Measurements from ENCODE around the gene NACC2. TPM values are rescaled to one million over a fixed set of nuclear protein-coding genes. Genes with fewer than 3 reads are reported as not detected.
A peak's percentile ranks its signal among the peaks of the same experiment; 100 is the strongest.

Gene NACC2
- total and polyA plus RNA-seq, 2 experiments from 2014 or later, result 4.4 to 12.0 TPM

GRCh38 chr9:136061405-136061804 is 33.7 kb downstream of the NACC2 start:
- Histone ChIP-seq H3K4me1 (ENCODE audit: low read depth) (no peaks in the 10 kb centered on the region), H3K27me3 (no peaks in the 10 kb centered on the region), H3K4me3 (no peak overlapping the region), H3K27ac (no peak overlapping the region), H3K36me3 (no peaks in the 10 kb centered on the region), H3K9me3 (ENCODE audit: low read depth) (no peaks in the 10 kb centered on the region)
- DNase-seq (ENCODE audit: low read depth in 1 of 2, low spot score in 1 of 2), result no peak
- no peak for TF ChIP-seq CTCF (IDR thresholded peaks at IDR 0.05; ENCODE audit: low read depth, low read length)

- Histone ChIP-seq H3K4me3 (no peak overlapping the region), H3K27me3 (no peaks in the 10 kb centered on the region), H3K9me3 (ENCODE audit: low read depth) (no peaks in the 10 kb centered on the region), H3K4me1 (ENCODE audit: low read depth) (no peaks in the 10 kb centered on the region), H3K27ac (no peak overlapping the region), H3K36me3 (no peaks in the 10 kb centered on the region)
- TF ChIP-seq CTCF (IDR thresholded peaks at IDR 0.05; ENCODE audit: low read depth, low read length), result no peak
- DNase-seq (ENCODE audit: low read depth in 1 of 2, low spot score in 1 of 2), result no peak
These were observed 34.3 kb downstream of the NACC2 start for GRCh38 chr9:136060671-136061371.

GRCh38 chr9:136059851-136060670 is 35.0 kb downstream of the NACC2 start:
- peak in 1 of 2 donors; percentile 92 for DNase-seq (ENCODE audit: low read depth in 1 of 2, low spot score in 1 of 2)
- no peak for TF ChIP-seq CTCF (IDR thresholded peaks at IDR 0.05; ENCODE audit: low read depth, low read length)
- H3K4me1 ChIP-seq (ENCODE audit: low read depth), result no peaks in the 10 kb centered on the region

GRCh38 chr9:136059321-136059791 is 35.7 kb downstream of the NACC2 start:
- TF ChIP-seq CTCF (IDR thresholded peaks at IDR 0.05; ENCODE audit: low read depth, low read length), result no peak
- DNase-seq (ENCODE audit: low read depth in 1 of 2, low spot score in 1 of 2), result no peak

More at GRCh38 chr9:136059851-136060670, 35.0 kb downstream of the NACC2 start:
- Histone ChIP-seq H3K27ac (no peak overlapping the region), H3K9me3 (ENCODE audit: low read depth) (no peaks in the 10 kb centered on the region), H3K27me3 (no peaks in the 10 kb centered on the region), H3K36me3 (no peaks in the 10 kb centered on the region), H3K4me3 (no peak overlapping the region)

GRCh38 chr9:136058801-136059302 is 36.2 kb downstream of the NACC2 start:
- no peak for DNase-seq (ENCODE audit: low read depth in 1 of 2, low spot score in 1 of 2)
- Histone ChIP-seq H3K36me3 (no peaks in the 10 kb centered on the region), H3K27me3 (peaks cover 10% of the 10 kb centered on the region), H3K9me3 (ENCODE audit: low read depth) (no peaks in the 10 kb centered on the region), H3K27ac (no peak overlapping the region), H3K4me1 (ENCODE audit: low read depth) (no peaks in the 10 kb centered on the region), H3K4me3 (no peak overlapping the region)
- no peak for TF ChIP-seq CTCF (IDR thresholded peaks at IDR 0.05; ENCODE audit: low read depth, low read length)

More at GRCh38 chr9:136059321-136059791, 35.7 kb downstream of the NACC2 start:
- Histone ChIP-seq H3K36me3 (no peaks in the 10 kb centered on the region), H3K4me3 (no peak overlapping the region), H3K27ac (no peak overlapping the region), H3K27me3 (peaks cover 4% of the 10 kb centered on the region), H3K4me1 (ENCODE audit: low read depth) (no peaks in the 10 kb centered on the region), H3K9me3 (ENCODE audit: low read depth) (no peaks in the 10 kb centered on the region)

All from cardiac muscle cell (in vitro differentiated cells and primary cell).